Natural killer cell (primary cell): Measurements from ENCODE around the gene SNN. TPM values are rescaled to one million over a fixed set of nuclear protein-coding genes. Genes with fewer than 3 reads are reported as not detected.

Experiments
- ATAC-seq, 3 donors: fragments of 150-1000 bp in 2 of 3; fragments of 200-7000 bp in 1 of 3; cut with Tn5 transposase; 1 replicate in 1 of 3; 2 replicates in 2 of 3; pipeline ENCODE4 v1.10.0; 2021; ENCODE audit warnings: mild to moderate bottlenecking in 2 of 3, moderate library complexity in 2 of 3
- DNase-seq, 2 donors: peaks; one replicate each; pipeline versions ENCODE4 v3.0.0 to v3.0.0-alpha.2; 2013 to 2021; ENCODE audit warnings: mixed read lengths in 1 of 2
- H3K27ac ChIP-seq: one replicate; pipeline ENCODE4 v1.5.1; 2013; ENCODE audit warnings: mild to moderate bottlenecking, low read length
- H3K27me3 ChIP-seq: one replicate; pipeline ENCODE4 v1.6.1; 2013; ENCODE audit warnings: low read length; ENCODE audit not compliant: control insufficient read depth, insufficient read depth
- H3K36me3 ChIP-seq: one replicate; pipeline ENCODE4 v1.6.1; 2013; ENCODE audit warnings: low read length; ENCODE audit not compliant: control insufficient read depth, insufficient read depth
- H3K4me1 ChIP-seq: one replicate; pipeline ENCODE4 v1.6.1; 2013; ENCODE audit warnings: low read length; ENCODE audit not compliant: control insufficient read depth, insufficient read depth
- H3K4me3 ChIP-seq: one replicate; pipeline ENCODE4 v1.5.1; 2013; ENCODE audit warnings: low read length
- H3K9me3 ChIP-seq: one replicate; pipeline ENCODE4 v1.6.1; 2013; ENCODE audit warnings: low read length; ENCODE audit not compliant: control insufficient read depth, insufficient read depth
- H3K27ac Mint-ChIP-seq, 2 donors: one replicate each; pipeline ENCODE4 v1.8.0; 2022; ENCODE audit warnings: mild to moderate bottlenecking in 2 of 2, mixed read lengths in 2 of 2, moderate library complexity in 1 of 2
- H3K27me3 Mint-ChIP-seq, 2 donors: one replicate each; pipeline ENCODE4 v1.8.0; 2022; ENCODE audit warnings: low read depth in 2 of 2, mixed read lengths in 2 of 2
- H3K36me3 Mint-ChIP-seq: one replicate; pipeline ENCODE4 v1.8.0; 2022; ENCODE audit warnings: mixed read lengths
- H3K4me1 Mint-ChIP-seq, 2 donors: one replicate each; pipeline ENCODE4 v1.8.0; 2022; ENCODE audit warnings: mixed read lengths in 2 of 2
- H3K4me3 Mint-ChIP-seq: one replicate; pipeline ENCODE4 v1.8.0; 2022; ENCODE audit warnings: mild to moderate bottlenecking, moderate library complexity, mixed read lengths
- H3K9me3 Mint-ChIP-seq, 2 donors: one replicate each; pipeline ENCODE4 v1.8.0; 2022; ENCODE audit warnings: mixed read lengths in 2 of 2
- WGBS: methylation state at CpG from one replicate; pipeline ENCODE4 v1.1.7; 2013; ENCODE audit warnings: missing lambda C conversion rate; ENCODE audit not compliant: insufficient coverage; 5-methylcytosine and 5-hydroxymethylcytosine counted together
- intact Hi-C: fragments of 100-400 bp; cut with micrococcal nuclease; formaldehyde crosslinking; loops from one replicate; pipeline ENCODE4 v1.14.2; 2022
- total RNA-seq, 4 donors: library from RNA; stranded (reverse); fragments of 120-200 nt in 1 of 4; gene quantifications; one replicate each; pipeline versions ENCODE4 v1.2.3 to v1.2.4, GENCODE V29; 2013 to 2022
- TF ChIP-seq, protein P1 (sequence below): fragments of 200-600 bp; IDR thresholded peaks from one replicate; pipeline ENCODE4 v1.8.0; 2022; ENCODE audit warnings: antibody characterized with exemption

The SNN gene
- total RNA-seq, 3 donors from 2014 or later (not counting 1 experiment from before 2014, with no cell fraction given), result 5.3 to 20.0 (median 12.5) TPM

GRCh38 chr16:11677959-11678881 is 10.0 kb downstream of the SNN start:
- intact Hi-C loops, result no loop called here
- no peaks in the 10 kb centered on the region for H3K27me3 Mint-ChIP-seq
- peak overlapping the region in 1 of 2 donors; percentile 62 for H3K27ac Mint-ChIP-seq
- Histone ChIP-seq H3K36me3 (peaks cover 43% of the 10 kb centered on the region), H3K9me3 (no peaks in the 10 kb centered on the region), H3K4me1 (peaks cover 52% of the 10 kb centered on the region), H3K27me3 (no peaks in the 10 kb centered on the region), H3K4me3 (no peak overlapping the region), H3K27ac (peak overlapping the region; percentile 47)
- peak overlapping the region; percentile 13 for H3K4me3 Mint-ChIP-seq
- peaks cover 10 to 19% of the 10 kb centered on the region in 2 donors for H3K4me1 Mint-ChIP-seq
- no peaks in the 10 kb centered on the region for H3K36me3 Mint-ChIP-seq
- no peaks in the 10 kb centered on the region for H3K9me3 Mint-ChIP-seq
- no peak for DNase-seq
- TF ChIP-seq, protein P1, sequence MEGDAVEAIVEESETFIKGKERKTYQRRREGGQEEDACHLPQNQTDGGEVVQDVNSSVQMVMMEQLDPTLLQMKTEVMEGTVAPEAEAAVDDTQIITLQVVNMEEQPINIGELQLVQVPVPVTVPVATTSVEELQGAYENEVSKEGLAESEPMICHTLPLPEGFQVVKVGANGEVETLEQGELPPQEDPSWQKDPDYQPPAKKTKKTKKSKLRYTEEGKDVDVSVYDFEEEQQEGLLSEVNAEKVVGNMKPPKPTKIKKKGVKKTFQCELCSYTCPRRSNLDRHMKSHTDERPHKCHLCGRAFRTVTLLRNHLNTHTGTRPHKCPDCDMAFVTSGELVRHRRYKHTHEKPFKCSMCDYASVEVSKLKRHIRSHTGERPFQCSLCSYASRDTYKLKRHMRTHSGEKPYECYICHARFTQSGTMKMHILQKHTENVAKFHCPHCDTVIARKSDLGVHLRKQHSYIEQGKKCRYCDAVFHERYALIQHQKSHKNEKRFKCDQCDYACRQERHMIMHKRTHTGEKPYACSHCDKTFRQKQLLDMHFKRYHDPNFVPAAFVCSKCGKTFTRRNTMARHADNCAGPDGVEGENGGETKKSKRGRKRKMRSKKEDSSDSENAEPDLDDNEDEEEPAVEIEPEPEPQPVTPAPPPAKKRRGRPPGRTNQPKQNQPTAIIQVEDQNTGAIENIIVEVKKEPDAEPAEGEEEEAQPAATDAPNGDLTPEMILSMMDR, result no peak
- 62% methylated on average over 18 of the region's 18 CpGs for WGBS
- no peak for ATAC-seq

DNA sequence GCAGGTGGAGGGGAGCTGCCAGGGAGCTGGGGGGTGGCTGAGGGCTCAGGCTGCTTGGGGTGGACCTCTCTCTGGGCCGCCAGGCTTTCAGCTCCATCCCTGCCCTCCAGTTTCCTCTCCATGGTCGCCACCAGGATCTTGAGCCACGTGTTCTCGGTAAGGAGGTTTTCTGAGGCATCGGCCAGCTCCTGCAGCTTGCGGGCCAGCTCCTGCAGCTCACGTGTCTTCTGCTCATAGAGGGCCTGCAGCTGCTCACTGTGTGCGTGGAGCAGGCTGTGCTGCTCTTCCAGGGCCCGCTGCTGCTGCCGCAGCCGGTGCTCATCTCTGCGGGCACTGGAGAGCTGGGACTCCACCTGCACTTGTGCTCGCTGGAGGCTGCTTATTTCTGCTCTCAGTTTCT is 11.0 kb downstream of the SNN start:
- TF ChIP-seq, protein P1, result no peak
- peaks cover 53% of the 10 kb centered on the region for H3K36me3 ChIP-seq
- H3K4me1 ChIP-seq, result peaks cover 51% of the 10 kb centered on the region
- no peaks in the 10 kb centered on the region for H3K9me3 Mint-ChIP-seq
- 94% methylated on average over 13 of the region's 13 CpGs for WGBS
- no peak overlapping the region for H3K4me3 ChIP-seq
- peaks cover 6% of the 10 kb centered on the region for H3K36me3 Mint-ChIP-seq
- no peak overlapping the region for H3K27ac Mint-ChIP-seq
- H3K4me3 Mint-ChIP-seq, result no peak overlapping the region
- no peak overlapping the region for H3K27ac ChIP-seq
- no peaks in the 10 kb centered on the region for H3K9me3 ChIP-seq
- DNase-seq (no peak), ATAC-seq (no peak)
- H3K27me3 ChIP-seq, result no peaks in the 10 kb centered on the region
- peaks cover 10 to 18% of the 10 kb centered on the region in 2 donors for H3K4me1 Mint-ChIP-seq
- H3K27me3 Mint-ChIP-seq, result no peaks in the 10 kb centered on the region
- intact Hi-C loops, result no loop called here

DNA sequence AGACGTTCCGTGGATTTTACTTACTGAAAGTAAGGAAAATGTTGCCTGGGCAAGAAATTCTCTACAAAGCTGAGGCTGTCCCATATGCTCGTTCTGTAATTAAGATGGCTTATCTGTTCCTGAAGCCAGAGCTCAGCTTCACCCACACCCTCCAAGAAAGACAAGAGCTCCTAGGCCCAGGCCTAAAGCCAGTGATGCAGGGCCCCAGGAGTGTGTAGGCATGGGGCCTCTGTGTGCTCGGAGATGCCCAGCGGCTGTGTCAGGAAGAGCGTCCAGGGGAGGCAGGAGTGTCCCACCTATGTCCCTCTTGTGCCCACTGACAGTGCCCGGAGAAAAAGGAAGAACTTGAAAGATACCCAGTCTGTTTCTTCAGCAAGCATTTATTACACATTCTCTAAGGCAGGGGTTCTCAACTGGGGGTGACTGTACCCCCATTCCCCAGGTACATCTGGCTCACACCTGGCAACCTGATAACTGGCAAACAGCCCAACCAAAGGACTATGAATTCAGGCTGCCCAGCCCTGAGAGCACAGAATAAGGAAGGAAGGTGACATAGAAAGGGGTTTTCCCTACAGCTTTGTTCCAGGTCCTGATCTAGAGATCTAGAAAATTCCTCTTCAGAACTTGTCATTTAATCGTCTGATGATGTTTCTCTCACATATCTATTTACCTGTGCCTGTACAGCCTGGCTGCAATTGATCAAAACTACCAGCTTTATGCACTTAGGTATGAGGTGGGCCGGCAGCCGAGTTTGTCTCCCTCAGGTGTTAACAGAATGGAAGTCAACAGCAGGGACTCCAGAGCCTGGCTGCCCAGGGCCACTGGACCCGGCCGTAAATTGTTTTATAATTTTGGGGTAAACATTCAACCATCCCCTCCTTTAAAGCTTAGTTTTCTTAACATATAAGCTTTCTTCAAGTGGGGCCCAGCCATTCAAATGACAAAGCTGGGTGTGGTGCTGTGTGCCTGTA is 12.0 kb downstream of the SNN start:
- no peak for DNase-seq
- 93% methylated on average over 11 of the region's 12 CpGs for WGBS
- intact Hi-C loops, result no loop called here
- H3K9me3 ChIP-seq, result no peaks in the 10 kb centered on the region
- H3K4me1 ChIP-seq, result peaks cover 54% of the 10 kb centered on the region
- peaks cover 9% of the 10 kb centered on the region for H3K36me3 Mint-ChIP-seq
- no peak overlapping the region for H3K4me3 ChIP-seq
- H3K4me1 Mint-ChIP-seq, result peaks cover 10 to 18% of the 10 kb centered on the region in 2 donors
- no peaks in the 10 kb centered on the region for H3K27me3 ChIP-seq
- H3K27me3 Mint-ChIP-seq, result no peaks in the 10 kb centered on the region
- no peaks in the 10 kb centered on the region for H3K9me3 Mint-ChIP-seq
- H3K27ac ChIP-seq, result peak overlapping the region; percentile 81
- no peak overlapping the region for H3K4me3 Mint-ChIP-seq
- H3K27ac Mint-ChIP-seq, result no peak overlapping the region
- H3K36me3 ChIP-seq, result peaks cover 59% of the 10 kb centered on the region
- TF ChIP-seq, protein P1, result no peak
- ATAC-seq, result no peak
